Measurements from ENCODE around the gene STX12.
A peak's percentile ranks its signal among the peaks of the same experiment; 100 is the strongest.
"Not testable (repeated sequence)": the region's sequence is repeated elsewhere in the genome, so short reads cannot be mapped to it uniquely, and the experiment has no call there.

Gene STX12

GRCh38 chr1:27772932-27773825, at the start of gene STX12:
Gene STX12 (plus strand): TSS chr1:27773219. CDS start chr1:27773308, 89 bp downstream.
- DNase-seq = peak; percentile 98 to 99

- peak in 1 of 2 donors; percentile 1 for DNase-seq
These were observed 48.1 kb upstream of the STX12 start for GRCh38 chr1:27724961-27725373.

DNA sequence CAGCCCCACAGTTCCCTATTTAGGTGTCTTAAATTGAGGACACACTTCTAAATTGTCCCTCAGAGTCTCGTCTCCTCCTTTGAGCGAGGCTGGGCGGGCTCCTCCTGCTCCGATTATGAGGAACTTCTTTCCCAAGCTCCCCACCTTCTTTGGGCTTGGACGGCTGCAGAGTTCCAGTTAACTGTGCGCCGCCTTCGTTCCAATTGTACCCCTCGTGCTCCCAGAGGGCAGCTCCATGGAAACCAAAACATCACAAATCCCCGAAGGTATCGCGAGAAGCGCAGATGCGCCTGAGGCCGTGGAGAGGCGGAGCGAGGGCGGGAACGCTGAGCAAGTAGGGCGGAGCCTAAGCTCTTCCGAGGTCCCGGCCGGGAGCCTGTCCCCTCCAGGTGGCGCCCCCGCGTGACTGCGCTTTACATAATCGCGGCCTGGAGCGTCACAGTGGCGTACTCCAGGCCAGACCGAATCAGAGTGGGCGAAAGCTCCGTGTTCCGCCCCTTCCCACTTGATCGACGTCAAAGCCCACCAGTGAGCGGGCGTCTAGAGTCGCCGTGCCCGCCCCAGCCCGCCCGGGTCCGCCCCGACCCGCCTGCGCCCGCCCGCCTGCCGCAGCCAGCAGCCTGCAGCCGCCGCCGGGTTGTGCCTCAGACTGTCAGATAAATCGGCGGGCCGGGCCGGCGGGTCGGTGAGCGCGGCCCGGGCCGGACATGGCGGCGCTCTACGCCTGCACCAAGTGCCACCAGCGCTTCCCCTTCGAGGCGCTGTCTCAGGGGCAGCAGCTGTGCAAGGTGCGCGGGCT, 47.4 kb upstream of the STX12 start, which contains the start of gene FAM76A:
TSS of gene FAM76A (plus strand) at position 588 of the 799 bp plus-strand sequence. CDS start at position 708, 120 bp downstream.
- peak; percentile 100 for DNase-seq

DNA sequence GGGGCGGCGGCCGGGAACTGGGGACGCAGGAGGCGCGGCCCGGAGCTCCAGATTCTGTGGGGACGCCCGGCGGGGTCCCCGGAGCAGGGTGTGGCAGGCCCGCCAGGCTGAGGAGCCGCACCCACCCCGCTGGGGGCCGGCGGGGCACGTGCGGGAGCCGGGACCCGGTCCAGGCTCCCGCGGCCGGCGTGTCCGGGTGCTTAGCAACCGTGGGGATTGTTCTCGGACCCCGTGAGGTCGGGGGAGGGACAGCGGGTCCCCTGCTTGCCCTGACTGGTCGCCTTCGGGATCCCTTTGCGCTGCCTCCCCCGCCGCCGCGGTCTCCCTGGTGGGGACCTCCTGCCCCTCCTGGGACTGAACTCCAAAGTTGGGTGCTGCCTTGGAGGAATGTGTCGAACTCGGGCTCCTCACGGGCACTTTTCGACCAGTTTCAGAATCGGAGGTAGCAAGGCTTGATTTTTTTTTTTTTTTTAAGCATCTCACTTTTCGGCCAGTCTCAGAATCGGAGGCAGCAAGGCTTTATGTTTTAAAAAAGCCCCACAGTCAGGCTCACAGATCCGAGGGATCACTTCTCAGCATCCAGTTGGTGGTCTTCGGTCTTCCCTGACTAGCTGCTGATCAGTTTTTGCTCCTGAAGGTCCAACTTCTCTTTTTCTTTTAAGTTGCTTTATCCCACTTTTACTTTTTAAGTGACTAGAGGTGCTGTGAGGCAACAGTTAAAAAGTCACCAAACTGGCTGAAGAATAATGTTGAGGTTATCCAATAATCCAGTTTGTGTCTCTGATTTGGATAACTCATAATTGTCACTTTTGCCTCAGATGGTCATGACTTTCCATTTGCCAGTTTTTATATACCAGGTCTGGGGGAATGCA, 46.6 kb upstream of the STX12 start:
- peak; percentile 32 to 36 for DNase-seq

- DNase-seq = no peak
These were observed 45.9 kb upstream of the STX12 start for GRCh38 chr1:27727126-27727525.

DNA sequence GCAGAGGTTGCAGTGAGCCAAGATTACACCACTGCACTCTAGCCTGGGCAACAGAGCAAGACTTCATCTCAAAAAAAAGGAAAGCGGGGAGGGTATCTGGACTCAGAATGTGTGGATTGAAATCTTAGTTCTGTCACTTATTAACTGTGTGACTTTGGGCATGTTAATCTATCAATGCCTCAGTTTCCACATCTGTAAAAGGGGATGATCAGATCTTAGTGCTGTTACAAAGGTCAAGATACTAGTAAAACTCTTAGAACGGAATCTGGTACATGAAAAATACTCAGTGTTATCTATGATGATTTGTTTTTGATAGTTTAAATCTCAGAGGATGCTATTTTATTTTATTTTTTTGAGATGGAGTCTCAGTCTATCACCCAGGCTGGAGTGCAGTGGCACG, 36.8 kb upstream of the STX12 start:
- DNase-seq = no peak

DNA sequence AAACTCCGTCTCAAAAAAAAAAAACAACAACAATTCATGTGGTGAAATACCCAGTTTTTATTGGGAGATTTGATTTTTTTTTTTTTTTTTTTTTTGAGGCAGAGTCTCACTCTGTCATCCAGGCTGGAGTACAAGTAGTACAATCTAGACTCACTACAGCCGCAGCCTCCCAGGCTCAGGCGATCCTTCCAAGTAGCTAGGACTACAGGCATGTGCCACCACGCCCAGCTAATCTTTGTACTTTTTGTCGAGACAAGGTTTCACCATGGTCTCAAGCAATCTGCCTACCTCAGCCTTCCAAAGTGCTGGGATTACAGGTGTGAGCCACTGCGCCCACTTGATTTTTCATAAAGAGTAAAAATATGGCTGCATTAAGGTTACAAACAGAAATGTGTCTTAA, 31.9 kb upstream of the STX12 start:
- DNase-seq = no peak

- no peak for DNase-seq
These were observed 28.5 kb upstream of the STX12 start for GRCh38 chr1:27744556-27744955.

DNA sequence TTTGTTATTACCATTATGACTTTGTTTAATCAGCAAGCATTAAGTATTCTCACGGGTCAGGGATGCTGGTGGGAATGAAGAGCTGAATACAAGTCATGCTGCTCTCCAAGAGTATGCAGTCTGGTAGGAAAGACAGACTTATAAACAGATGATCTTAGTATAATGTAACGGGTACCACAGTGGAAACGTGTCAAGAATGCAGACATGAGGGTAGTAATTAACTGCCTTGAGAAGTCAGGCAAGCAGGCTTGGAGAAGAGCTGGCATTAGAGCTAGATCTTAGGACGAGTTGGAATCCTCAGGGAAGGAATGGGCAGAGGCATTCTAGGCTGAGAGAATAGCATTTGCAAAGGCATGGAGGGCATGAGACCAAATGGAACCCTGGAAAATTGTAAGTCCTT, 27.6 kb upstream of the STX12 start:
- DNase-seq = no peak

DNA sequence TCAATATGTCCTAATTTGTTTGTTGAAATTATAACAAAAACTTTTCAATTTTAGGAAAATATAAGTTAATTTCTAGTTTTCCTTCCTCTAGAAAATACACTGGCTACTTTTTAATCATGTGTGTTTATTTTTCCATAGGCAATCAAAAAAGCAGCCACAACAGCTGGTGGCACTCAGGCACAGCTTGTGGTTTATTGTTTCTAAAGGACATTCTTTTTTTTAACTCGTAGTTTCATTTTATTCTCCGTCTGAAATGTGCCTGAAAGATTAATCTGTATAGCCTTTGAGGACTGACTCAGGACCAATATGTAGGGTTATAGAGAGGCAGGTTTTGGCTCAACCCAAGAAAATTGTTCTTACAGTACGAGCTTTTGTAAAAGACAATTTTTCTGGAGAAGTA, 20.7 kb upstream of the STX12 start:
- DNase-seq = no peak

DNA sequence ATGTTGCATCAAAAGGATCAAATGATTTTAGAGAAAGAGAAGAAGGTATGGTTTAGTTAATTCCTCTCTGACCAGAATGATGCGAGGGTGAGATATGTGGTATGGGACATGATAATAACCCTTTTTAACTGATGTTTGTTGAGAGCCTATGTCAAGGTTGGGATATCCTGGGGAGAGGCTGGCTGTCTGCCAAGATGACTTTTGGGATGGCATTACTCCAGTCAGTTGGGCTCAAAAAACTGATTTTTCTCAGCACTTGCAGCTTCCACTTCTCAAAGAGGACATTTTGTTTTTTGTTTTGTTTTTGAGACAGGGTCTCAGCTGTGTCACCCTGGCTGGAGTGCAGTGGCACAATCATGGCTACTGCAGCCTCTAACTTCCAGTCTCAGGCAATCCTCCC, 17.7 kb upstream of the STX12 start:
- DNase-seq = no peak

DNA sequence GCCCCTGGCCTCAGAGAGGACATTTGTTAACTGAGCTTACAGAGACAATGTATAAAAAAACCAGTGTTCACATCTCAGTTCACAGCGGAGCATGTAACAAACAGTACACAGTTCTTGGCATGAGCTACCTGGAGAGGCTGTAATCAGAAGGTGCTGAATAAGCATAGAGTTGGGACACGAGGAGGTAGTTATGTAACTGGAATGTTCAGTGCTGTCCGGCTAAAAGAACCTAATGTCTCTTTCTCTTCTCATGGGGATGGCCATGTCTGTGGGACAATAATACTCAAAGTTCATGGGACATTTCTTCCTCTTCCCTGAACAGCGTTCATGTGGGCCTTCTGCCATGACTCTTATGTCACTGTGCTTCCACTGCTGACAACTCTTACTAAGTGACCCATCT, 17.2 kb upstream of the STX12 start:
- no peak for DNase-seq

DNA sequence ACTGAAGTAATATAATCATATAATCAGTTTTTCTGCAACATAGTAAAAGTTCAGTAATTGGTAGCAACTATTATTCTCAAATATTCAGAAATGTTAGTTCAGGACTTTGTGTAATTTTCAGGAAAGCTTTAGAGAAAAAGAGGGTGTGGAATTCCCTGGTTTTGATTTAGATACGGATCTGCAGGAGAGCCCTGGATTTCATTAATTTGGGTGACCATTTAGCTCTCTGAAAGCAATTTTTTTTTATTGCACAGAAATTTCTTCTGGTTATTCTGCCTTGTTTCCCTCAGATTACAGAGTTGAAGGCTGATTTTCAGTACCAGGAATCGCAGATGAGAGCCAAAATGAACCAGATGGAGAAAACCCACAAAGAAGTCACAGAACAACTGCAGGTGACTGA, 13.8 kb upstream of the STX12 start:
- no peak for DNase-seq

- DNase-seq = no peak
These were observed 12.6 kb upstream of the STX12 start for GRCh38 chr1:27760426-27760825.

DNA sequence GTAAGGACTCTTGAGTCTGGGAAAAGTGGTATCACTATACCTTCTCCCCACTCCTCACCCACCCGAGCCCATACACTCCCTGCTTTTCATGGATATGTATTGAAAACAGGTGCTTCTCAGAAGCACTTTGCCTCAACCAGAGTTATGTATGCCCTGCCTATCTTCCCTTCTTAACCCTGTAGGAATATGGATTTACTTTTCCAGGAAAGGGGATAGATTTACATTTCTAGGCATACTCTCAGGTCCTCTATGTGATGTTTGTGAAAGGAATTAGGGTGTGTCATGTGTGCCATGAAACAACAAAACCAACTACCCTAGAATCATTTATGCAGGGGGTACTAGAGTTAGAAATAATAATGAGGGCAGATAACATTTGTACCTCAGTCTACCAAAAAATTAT, 11.0 kb upstream of the STX12 start:
- no peak for DNase-seq

DNA sequence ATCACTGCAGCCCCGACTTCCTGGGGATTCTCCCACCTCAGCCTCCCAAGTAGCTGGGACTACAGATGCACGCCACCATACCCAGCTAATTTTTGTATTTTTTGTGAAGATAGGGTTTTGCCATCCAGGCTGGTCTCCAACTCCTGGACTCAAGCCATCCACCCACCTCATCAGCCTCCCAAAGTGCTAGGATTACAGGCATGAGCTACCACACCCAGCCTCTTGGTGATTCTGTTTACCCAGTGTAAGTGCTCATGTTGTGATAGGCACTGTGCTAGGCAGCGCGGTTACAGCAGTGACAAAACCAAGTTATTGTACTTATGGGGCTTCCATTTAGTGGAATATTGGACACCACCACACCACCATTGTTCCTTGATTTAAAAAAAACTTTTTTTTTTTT, 9.7 kb upstream of the STX12 start:
- no peak for DNase-seq

DNA sequence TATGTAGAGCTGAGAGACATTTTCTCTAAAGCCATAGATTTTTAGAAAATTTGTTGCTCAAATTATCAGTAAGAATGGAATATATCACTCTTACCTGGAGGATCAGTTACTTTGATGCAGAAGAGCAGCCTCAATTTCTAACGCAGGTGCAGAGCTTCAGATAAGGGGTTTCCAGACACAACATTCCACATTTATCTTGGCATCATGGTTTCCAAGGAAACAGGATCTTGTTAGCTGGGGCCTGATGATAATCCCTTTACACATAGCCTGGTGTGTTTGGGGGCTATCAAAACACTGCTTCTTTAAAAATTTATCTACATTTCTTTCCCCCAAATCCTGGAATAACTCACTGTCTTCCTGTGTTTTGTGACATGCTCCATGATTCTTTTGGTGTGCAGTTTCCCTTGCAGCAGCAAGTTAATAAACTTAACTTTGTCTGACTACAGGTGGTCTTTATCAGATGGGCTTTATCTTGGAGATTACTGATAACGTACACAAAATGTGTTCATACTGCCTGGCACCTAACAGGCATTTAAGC, 2.7 kb upstream of the STX12 start:
- DNase-seq = no peak

- no peak for DNase-seq
These were observed 735 bp upstream of the STX12 start for GRCh38 chr1:27772036-27772931.

- no peak for DNase-seq
These were observed 917 bp downstream of the STX12 start for GRCh38 chr1:27773826-27774445.

DNA sequence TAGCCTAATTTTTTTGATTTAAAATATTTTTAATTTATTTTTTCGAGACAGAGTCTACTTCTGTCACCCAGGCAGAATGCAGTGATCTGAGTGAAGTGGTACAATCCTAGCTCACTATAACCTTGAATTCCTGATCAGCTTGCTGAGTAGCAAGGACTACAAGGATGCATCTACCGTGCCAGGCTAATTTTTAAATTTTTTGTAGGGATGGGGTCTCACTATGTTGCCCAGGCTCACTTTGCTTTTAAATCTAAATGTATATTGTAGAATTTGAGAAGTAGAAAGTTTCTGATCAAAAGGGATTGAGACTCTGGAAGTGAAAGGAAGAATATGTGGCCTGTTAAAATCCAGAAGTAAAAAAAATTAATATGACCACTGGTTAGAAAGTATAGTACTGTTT, 1.6 kb downstream of the STX12 start:
- no peak for DNase-seq

GRCh38 chr1:27775336-27775735, 2.3 kb downstream of the STX12 start:
- not testable (repeated sequence) for DNase-seq

All from stimulated activated CD4-positive, alpha-beta T cell treated with anti-CD3 and anti-CD28 coated beads, Interleukin-2, amount 100 ng/mL, for 48 hours (primary cell).